Measurements from ENCODE around the gene TPRG1. TPM values are rescaled to one million over a fixed set of nuclear protein-coding genes. Genes with fewer than 3 reads are reported as not detected.

Gene TPRG1
- total and polyA plus RNA-seq, 2 of the 8 experiments (the other 6 are each of a cell fraction or from before 2014, with no cell fraction given), result 0.37 to 0.47 TPM

- Histone ChIP-seq H3K79me2 (ENCODE audit: control insufficient read depth in 1 of 2, insufficient read depth in 2 of 2, low read length in 2 of 2) (no peaks in the 10 kb centered on the region), H3K56ac (replicated peaks; ENCODE audit: insufficient read length, low read depth, low read length) (no peak overlapping the region), H2BK120ac (replicated peaks; ENCODE audit: low read depth, low read length) (no peak overlapping the region), H3K14ac (ENCODE audit: insufficient read length) (no peak overlapping the region), H3K27ac (ENCODE audit: low read depth, low read length) (no peak overlapping the region), H4K91ac (replicated peaks; ENCODE audit: insufficient read length, low read length) (no peak overlapping the region), H3K9ac (replicated peaks in 1 of 4; ENCODE audit: extremely low read depth in 1 of 4, low read depth in 3 of 4, low read length in 3 of 4) (no peak overlapping the region), H3K4me2 (ENCODE audit: insufficient read depth in 1 of 2, low read depth in 2 of 2, low read length in 2 of 2) (no peak overlapping the region), H3K4ac (replicated peaks; ENCODE audit: insufficient read length, low read depth, low read length) (no peak overlapping the region), H3K27me3 (replicated peaks in 1 of 4; ENCODE audit: control insufficient read depth in 3 of 4, extremely low read depth in 1 of 4, insufficient read depth in 3 of 4, low read length in 3 of 4) (peaks cover 0 to 2% (median 0%) of the 10 kb centered on the region in 4 experiments; a peak in 1 of 7 replicates), H4K5ac (ENCODE audit: insufficient read length, low read depth, low read length) (no peak overlapping the region), H3K9me3 (ENCODE audit: insufficient read depth in 2 of 2, low read depth in 1 of 2, low read length in 1 of 2) (no peaks in the 10 kb centered on the region), H2BK20ac (ENCODE audit: low read length) (no peak overlapping the region), H4K20me1 (replicated peaks in 1 of 2; ENCODE audit: control insufficient read depth in 1 of 2, insufficient read depth in 2 of 2, low read length in 2 of 2) (no peaks in the 10 kb centered on the region), H2AFZ (ENCODE audit: low read length) (no peak overlapping the region), H3K4me3 (ENCODE audit: extremely low read depth in 1 of 4, insufficient read depth in 2 of 4, low read depth in 3 of 4, low read length in 4 of 4) (no peak overlapping the region), H3K79me1 (ENCODE audit: low read depth, low read length) (no peaks in the 10 kb centered on the region), H3K23me2 (ENCODE audit: low read depth, low read length) (no peaks in the 10 kb centered on the region), H2BK5ac (ENCODE audit: low read depth, low read length) (no peak overlapping the region), H3K23ac (ENCODE audit: insufficient read length) (no peak overlapping the region), H4K8ac (ENCODE audit: extremely low read depth, insufficient read depth, low read length) (no peak overlapping the region), H2BK15ac (ENCODE audit: low read length) (no peak overlapping the region), H2BK12ac (ENCODE audit: low read depth, low read length) (no peak overlapping the region), H3K4me1 (replicated peaks in 1 of 4; ENCODE audit: control insufficient read depth in 3 of 4, insufficient read depth in 4 of 4, low read length in 3 of 4) (peaks cover 0 to 3% (median 0%) of the 10 kb centered on the region in 4 experiments; a peak in 1 of 7 replicates), H3K36me3 (ENCODE audit: control insufficient read depth in 2 of 4, insufficient read depth in 4 of 4, low read length in 3 of 4) (no peaks in the 10 kb centered on the region), H3K18ac (ENCODE audit: extremely low read depth, low read length) (no peak overlapping the region), H2AK5ac (ENCODE audit: low read depth, low read length) (no peak overlapping the region)
- ChIA-PET CTCF (ENCODE audit: partially characterized antibody) (no interaction called here), POLR2A (ENCODE audit: partially characterized antibody) (no interaction called here)
- 93% methylated on average over 3 of the region's 3 CpGs; no CpG with 5 or more reads in 1 of the 2 experiments for WGBS, 2 experiments (ENCODE audit: extremely low coverage in 1 of 2, insufficient coverage in 1 of 2, insufficient read length in 1 of 2, insufficient replicate concordance in 2 of 2, low coverage in 1 of 2, low lambda C conversion rate in 2 of 2, missing lambda C conversion rate in 1 of 2)
- no peak for FAIRE-seq
- no peak for TF ChIP-seq YY1 (IDR thresholded peaks at IDR 0.05; ENCODE audit: low read depth, low read length)
- TF ChIP-seq NRF1 (IDR thresholded peaks at IDR 0.05; ENCODE audit: low read depth, low read length), result no peak
- TF ChIP-seq TAF7 (optimal IDR thresholded peaks at IDR 0.05; ENCODE audit: borderline replicate concordance, low read depth, low read length), result no peak
- TF ChIP-seq CHD2 (IDR thresholded peaks at IDR 0.05; ENCODE audit: low read length), result no peak
- TF ChIP-seq PHF8 (conservative IDR thresholded peaks at IDR 0.05; ENCODE audit: low read depth, low read length), result no peak
- no peak for DNase-seq (ENCODE audit: low read depth in 1 of 2, low spot score in 2 of 2)
Observed at GRCh38 chr3:189225431-189225830, 53.7 kb downstream of the TPRG1 start.

Measured in H1 (cell line).